GM18517 (cell line): Measurements from ENCODE around the gene DDX49.
"Not testable (repeated sequence)": the region's sequence is repeated elsewhere in the genome, so short reads cannot be mapped to it uniquely, and the experiment has no call there.

Source experiments
- ATAC-seq: cut with Tn5 transposase; IDR thresholded peaks from one replicate; pipeline ENCODE4 v1.9.1; 2021; ENCODE audit warnings: mild to moderate bottlenecking, moderate library complexity; ENCODE audit not compliant: unreplicated experiment

DDX49 gene

GRCh38 chr19:18908917-18909619 lies 10.4 kb upstream of the DDX49 start:
- no peak for ATAC-seq

DNA sequence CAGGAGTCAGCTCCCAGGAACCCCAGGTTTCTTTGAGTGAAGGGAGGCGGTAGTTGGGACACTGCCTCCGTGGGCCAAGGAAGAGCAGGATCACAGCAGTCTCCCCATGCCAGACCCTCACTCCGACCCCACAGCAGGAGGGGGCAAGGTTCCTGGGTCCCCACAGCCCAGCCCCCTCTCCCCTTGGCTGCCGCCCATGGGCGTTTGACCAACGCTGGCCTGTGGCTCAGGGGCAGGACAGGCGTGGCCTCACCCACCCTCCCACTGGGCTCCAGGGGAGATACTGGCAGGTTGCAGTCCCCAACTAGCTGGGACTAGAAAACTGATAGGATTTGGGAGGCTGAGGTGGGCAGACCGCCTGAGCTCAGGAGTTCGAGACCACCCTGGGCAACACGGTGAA lies 9.5 kb upstream of the DDX49 start:
- no peak for ATAC-seq

- no peak for ATAC-seq
Observed at GRCh38 chr19:18910801-18911436, 8.6 kb upstream of the DDX49 start.

DNA sequence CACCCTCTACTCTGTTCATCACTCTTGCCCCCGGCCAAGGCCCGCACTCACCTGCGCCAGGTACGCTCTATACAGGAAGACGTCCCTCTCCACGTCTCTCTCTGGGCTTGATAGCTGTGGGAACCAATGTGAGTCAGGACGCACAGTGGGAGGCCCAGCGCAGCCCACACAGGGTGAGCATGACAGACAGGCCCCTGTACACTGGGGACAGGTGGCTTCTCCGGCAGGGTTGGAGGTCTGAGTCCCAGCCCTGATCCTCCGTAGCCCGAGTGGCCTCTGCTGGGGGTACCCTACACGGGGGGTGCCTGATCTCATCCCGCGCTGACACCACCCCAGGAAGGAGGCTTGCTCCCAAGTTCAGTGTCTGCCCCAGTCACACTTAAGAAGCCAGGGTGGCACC lies 6.6 kb upstream of the DDX49 start:
- no peak for ATAC-seq

GRCh38 chr19:18913466-18913865 lies 6.0 kb upstream of the DDX49 start:
- no peak for ATAC-seq

GRCh38 chr19:18915639-18916038 lies 3.9 kb upstream of the DDX49 start:
- no peak for ATAC-seq

DNA sequence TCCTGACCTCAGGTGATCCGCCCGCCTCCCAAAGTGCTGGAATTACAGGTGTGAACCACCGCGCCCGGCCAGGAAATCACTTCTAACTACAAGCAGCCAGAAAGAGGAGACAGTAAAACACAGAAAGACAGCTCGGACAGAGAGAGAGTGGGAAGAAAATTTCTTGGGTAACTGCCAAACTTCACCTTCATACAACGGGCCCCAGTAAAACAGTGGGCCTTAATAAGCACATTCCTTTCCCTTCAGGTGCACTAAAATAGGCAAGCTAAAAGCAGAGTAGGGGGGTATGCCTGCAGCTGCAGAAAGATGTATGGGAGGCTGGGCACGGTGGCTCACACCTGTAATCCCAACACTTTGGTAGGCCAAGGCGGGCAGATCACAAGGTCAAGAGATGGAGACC lies 1.9 kb upstream of the DDX49 start:
- not testable (repeated sequence) for ATAC-seq

DNA sequence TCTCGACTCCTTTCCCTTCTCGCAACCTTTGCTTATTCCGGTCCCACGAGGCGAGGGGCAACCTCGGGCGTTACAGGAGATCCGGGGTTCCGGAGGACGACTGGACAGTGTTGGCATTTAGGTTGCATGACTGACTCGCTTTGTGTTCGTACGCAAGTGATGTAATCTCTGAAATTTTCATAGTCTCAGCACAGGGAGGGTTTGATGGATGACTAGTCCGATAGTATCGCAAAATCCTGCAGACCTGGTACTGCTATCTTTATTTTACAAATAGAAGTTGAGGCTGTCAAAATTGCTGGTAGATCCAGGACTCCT lies 342 bp downstream of the DDX49 start:
- no peak for ATAC-seq

GRCh38 chr19:18920400-18920799 lies 885 bp downstream of the DDX49 start:
- no peak for ATAC-seq

- ATAC-seq = no peak
Observed at GRCh38 chr19:18921593-18921992, 2.1 kb downstream of the DDX49 start.

DNA sequence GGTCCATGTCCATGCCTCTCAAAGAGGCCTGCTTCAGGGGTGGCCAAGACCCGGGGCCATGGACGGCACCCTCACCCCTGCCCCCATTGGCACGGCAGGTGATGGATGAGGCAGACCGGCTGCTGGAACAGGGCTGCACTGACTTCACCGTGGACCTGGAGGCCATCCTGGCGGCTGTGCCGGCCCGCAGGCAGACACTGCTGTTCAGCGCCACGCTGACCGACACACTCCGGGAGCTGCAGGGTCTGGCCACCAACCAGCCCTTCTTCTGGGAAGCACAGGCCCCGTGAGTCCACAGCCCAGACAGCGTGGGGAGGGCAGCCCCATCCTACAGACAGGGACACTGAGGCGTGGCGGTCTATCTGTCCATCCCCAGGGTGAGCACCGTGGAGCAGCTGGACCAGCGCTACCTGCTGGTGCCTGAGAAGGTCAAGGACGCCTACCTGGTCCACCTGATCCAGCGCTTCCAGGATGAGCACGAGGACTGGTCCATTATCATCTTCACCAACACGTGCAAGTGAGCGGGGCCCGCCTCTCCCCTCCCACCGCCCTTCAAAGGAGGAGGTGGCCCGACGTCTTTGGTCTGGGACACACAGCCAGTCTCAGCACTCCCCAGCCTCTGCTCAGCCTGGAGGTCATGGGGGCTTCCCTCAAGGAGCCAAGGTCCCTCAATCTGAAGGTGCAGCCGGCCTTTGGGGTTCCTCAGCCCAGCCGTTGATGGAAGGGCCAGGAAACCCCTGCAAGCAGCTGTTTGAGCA lies 2.9 kb downstream of the DDX49 start:
- no peak for ATAC-seq

- ATAC-seq = no peak
Observed at GRCh38 chr19:18924684-18925213, 5.2 kb downstream of the DDX49 start.

DNA sequence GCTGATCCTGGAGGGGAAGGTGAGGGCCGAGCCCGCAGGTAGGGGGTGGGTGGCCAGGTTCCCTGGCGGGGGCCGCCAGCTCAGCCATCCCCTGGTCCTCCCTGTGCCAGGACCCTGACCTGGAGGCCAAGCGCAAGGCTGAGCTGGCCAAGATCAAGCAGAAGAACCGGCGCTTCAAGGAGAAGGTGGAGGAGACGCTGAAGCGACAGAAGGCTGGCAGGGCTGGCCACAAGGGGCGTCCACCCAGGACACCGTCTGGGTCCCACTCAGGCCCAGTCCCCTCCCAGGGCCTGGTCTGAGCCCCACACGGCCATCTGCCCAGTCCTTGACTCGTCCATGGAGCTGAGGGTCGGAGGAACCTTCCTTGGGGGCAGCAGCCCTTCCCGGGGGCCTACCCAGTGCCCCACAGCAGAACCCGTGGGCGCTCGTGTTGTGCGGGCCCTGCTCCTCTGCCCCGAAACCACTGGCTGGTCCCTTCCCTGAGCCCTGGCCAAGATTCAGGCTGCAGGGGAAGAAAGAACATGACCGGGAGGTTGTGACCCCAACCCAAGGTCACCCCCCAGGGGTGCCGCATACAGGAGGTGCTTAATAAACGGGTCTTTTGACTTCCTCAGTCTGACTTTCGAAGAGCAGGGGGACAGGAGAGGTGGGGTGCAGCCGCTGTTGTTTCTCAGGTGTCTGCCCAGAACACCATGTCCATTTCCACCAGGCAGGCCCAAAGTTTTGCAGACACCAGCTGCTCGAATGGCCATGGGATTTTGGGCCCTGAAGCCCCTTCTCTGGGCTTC lies 8.7 kb downstream of the DDX49 start:
- no peak for ATAC-seq

DNA sequence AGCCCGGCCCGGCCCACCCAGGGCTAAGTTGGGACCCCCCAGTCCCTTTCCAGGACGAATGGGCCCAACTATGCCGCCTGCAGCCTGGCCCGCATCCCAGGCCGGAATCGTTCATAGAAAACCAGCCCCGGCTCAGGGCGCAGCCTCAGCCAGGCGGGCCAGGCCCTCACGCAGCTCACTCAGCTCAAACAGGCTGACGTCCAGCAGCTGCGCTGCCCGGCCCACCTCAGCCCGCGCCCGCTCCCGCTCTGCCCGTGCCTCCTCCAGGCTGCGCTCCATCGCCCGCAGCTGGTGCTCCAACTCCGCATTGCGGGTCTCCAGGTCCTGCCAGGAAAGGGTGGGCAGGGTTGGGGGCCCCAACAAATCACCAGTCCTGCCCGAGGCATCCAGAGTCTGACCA lies 9.8 kb downstream of the DDX49 start:
- ATAC-seq = no peak

- ATAC-seq = no peak
Observed at GRCh38 chr19:18931316-18932162, 12.0 kb downstream of the DDX49 start.

GRCh38 chr19:18932216-18932841 lies 12.8 kb downstream of the DDX49 start:
- ATAC-seq = no peak

DNA sequence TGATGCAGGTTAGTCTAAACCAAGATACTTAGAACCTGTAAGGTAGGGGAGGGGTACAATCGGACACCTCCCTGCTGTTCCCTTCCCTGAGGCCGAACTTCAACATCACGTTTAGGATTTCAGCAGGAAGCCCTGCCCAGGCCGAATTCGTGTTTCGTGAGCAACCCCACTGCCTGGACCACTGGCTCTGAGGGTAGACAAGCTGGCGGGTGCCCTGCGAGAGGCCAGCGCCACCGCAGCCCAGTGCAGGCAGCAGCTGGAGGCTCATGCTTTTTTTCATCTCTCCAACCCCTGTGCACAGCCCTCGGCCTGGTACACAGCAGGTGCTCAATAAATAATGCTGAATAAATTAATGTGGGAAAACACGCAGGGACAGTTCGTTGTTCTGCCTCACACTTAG lies 13.8 kb downstream of the DDX49 start:
- no peak for ATAC-seq

GRCh38 chr19:18939163-18939562 lies 19.6 kb downstream of the DDX49 start:
- no peak for ATAC-seq

GRCh38 chr19:18939922-18940768 lies 20.6 kb downstream of the DDX49 start:
- ATAC-seq = no peak
